GM06990 (cell line): ENCODE measurements around the gene TRAF3IP3.

Experiments
- DNase-seq: peaks from one replicate; pipeline ENCODE4 v3.0.0-alpha.2; 2011; ENCODE audit not compliant: insufficient read length; ENCODE audit errors: extremely low read depth
- H3K27me3 ChIP-seq: replicated peaks from 2 replicates; pipeline ENCODE4 v1.6.0; 2011; ENCODE audit warnings: low read length; ENCODE audit not compliant: control insufficient read depth, insufficient read depth
- H3K36me3 ChIP-seq: 2 replicates; pipeline ENCODE4 v1.5.1; 2011; ENCODE audit warnings: low read length; ENCODE audit not compliant: control insufficient read depth, insufficient read depth
- H3K4me3 ChIP-seq: replicated peaks from 2 replicates; pipeline ENCODE4 v1.5.1; 2011; ENCODE audit warnings: low read depth, mild to moderate bottlenecking, control low read depth, low read length
- TF ChIP-seq, protein P1 (sequence below): IDR thresholded peaks from 2 replicates; pipeline ENCODE4 v1.5.1; 2011; ENCODE audit warnings: low read length, control low read depth, mild to moderate bottlenecking, inconsistent platforms; ENCODE audit not compliant: insufficient read depth, poor library complexity, severe bottlenecking

The TRAF3IP3 gene

DNA sequence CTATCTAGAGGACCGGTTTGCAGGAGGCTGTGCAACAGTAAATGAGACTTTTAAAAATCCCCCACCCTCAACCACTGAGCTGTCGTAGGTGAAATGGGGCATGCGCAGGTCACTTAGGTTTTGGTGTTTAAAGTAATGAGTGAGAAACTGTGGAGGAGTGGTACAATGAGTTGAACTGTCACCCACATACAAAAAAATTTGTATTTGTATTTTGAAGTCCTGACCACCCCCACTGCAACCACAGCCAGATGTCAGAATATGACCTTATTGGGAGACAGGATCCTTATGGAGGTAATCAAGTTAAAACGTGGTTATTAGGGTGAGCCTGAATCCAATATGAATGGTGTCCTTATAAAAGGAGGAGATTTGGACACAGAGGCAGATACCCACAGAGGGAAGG, 51.7 kb downstream of the TRAF3IP3 start:
- H3K36me3 ChIP-seq, result no peaks in the 10 kb centered on the region
- TF ChIP-seq, protein P1, sequence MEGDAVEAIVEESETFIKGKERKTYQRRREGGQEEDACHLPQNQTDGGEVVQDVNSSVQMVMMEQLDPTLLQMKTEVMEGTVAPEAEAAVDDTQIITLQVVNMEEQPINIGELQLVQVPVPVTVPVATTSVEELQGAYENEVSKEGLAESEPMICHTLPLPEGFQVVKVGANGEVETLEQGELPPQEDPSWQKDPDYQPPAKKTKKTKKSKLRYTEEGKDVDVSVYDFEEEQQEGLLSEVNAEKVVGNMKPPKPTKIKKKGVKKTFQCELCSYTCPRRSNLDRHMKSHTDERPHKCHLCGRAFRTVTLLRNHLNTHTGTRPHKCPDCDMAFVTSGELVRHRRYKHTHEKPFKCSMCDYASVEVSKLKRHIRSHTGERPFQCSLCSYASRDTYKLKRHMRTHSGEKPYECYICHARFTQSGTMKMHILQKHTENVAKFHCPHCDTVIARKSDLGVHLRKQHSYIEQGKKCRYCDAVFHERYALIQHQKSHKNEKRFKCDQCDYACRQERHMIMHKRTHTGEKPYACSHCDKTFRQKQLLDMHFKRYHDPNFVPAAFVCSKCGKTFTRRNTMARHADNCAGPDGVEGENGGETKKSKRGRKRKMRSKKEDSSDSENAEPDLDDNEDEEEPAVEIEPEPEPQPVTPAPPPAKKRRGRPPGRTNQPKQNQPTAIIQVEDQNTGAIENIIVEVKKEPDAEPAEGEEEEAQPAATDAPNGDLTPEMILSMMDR, result no peak
- no peaks in the 10 kb centered on the region for H3K27me3 ChIP-seq
- no peak overlapping the region for H3K4me3 ChIP-seq
- DNase-seq, result no peak

DNA sequence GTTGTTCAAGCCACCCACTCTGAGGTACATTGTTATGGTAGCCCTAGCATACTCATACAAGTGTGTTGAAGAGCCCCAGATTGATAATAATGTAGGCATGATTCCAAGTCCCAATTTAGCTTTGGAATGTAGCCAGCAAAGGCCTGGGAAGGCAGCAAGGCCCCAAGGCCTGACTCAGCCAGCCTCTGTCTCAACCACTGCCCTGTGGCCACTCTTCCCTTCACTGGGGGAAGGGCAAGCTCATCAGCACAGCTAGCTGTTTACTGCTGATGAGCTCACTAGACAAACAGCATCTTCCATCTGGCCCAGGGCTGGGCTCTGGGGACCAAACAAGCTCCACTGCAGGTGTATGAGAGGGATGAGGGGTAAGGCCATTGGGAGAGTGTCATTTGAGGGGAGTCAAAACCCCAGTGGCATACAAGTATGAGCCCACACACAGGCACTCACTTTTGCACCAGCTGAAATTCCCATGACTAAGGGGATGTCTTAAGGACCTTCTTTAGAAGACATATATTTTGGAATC, 52.3 kb downstream of the TRAF3IP3 start:
- DNase-seq, result no peak

DNA sequence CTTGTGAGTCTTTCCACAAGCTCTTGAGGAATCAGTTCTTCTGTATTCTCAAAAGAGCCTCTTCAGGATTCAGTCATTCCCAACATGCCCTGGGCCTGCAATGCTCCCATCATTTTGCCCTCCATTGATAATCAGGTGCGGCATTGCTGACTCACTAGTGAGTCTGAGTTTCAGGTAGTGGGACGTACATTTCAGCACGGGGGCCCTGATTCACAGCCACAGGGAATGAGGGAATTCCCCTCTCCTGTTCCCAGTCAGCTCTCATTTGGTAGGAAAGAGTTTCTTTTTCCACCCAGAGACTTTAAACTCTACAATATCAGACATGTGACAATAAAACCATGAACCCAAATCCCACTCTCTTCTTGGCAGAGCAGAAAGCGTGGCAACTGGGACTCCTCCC, 53.8 kb downstream of the TRAF3IP3 start:
- Histone ChIP-seq H3K36me3 (no peaks in the 10 kb centered on the region), H3K27me3 (no peaks in the 10 kb centered on the region), H3K4me3 (no peak overlapping the region)
- TF ChIP-seq, protein P1, result no peak
- no peak for DNase-seq

More for the DNA sequence above, 52.3 kb downstream of the TRAF3IP3 start:
- Histone ChIP-seq H3K36me3 (no peaks in the 10 kb centered on the region), H3K4me3 (no peak overlapping the region), H3K27me3 (no peaks in the 10 kb centered on the region)
- TF ChIP-seq, protein P1, result no peak

DNA sequence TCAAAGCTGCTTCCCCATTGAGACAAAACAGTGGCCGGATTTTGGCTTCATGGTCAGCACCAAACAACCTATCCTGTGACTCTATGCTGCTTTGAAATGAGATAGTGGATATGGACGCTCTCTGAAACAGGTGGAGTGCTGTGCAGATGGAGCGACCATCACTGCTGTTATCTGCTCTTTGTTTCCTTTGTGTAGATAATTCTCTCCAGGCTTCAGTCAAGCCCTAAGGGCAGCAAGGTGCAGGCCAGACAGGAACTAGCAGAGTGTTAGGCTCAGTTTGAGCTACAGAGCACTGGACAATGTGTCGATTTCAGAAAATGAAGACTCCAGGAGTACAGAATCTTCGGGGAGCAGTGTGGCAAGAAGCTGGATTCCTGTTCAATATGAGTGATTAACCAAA, 54.9 kb downstream of the TRAF3IP3 start:
- Histone ChIP-seq H3K36me3 (no peaks in the 10 kb centered on the region), H3K4me3 (no peak overlapping the region), H3K27me3 (no peaks in the 10 kb centered on the region)
- no peak for DNase-seq
- TF ChIP-seq, protein P1, result no peak

DNA sequence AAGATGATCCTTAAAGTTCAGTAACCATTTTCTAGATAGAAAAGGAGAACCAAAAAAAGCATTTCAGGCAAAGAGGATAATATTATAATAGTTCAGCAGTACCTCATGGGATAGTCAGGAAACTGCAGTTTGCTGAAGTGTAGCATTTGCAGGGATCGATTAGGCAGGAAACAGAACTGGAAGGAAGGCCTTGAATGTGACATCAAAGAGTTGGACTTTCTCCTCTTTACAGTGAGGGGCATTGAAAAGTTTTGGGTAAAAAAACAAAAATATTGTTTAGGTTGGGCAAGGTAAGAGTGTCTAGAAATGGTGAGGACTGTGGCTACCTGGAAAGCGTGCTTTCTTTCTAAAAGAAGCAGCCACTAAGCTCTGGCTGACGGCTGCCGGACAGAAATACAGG, 58.0 kb downstream of the TRAF3IP3 start:
- Histone ChIP-seq H3K4me3 (no peak overlapping the region), H3K36me3 (no peaks in the 10 kb centered on the region), H3K27me3 (no peaks in the 10 kb centered on the region)
- TF ChIP-seq, protein P1, result no peak
- DNase-seq, result no peak

DNA sequence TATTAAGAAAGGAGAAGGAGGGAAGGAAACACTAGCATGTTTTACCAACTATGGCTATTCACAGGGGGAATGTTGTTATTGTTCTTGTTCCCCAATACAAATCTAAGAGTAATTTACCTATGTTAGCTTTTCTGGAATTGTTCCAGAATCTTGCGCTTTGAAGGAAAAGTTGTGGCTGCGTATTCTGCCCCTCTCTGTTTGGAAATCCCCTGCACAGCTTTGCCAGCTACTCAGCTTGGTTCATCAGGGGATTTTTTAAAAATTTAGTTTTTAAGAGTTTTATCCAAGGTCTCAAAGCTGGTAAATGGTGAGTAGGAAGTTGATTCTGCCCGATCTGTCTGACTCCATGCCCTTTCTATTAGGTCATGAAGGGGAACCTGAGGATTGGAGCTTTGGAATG, 59.6 kb downstream of the TRAF3IP3 start:
- Histone ChIP-seq H3K4me3 (no peak overlapping the region), H3K27me3 (no peaks in the 10 kb centered on the region), H3K36me3 (no peaks in the 10 kb centered on the region)
- TF ChIP-seq, protein P1, result no peak
- no peak for DNase-seq
